Stomach smooth muscle (tissue), 2 donors: ENCODE measurements around the gene DACT2.

Source experiments
- H3K27ac ChIP-seq: one replicate; pipeline ENCODE4 v1.7.0; 2013; ENCODE audit warnings: mild to moderate bottlenecking, low read length, inconsistent platforms
- H3K27me3 ChIP-seq, 2 donors: one replicate each; pipeline ENCODE4 v1.7.0; 2013; ENCODE audit warnings: low read length in 2 of 2; ENCODE audit not compliant: insufficient read depth in 2 of 2, control insufficient read depth in 1 of 2
- H3K36me3 ChIP-seq, 2 donors: one replicate each; pipeline ENCODE4 v1.7.0; 2013; ENCODE audit warnings: low read length in 2 of 2; ENCODE audit not compliant: control insufficient read depth in 2 of 2, insufficient read depth in 2 of 2
- H3K4me1 ChIP-seq: one replicate; pipeline ENCODE4 v1.7.0; 2013; ENCODE audit warnings: low read length; ENCODE audit not compliant: control insufficient read depth, insufficient read depth
- H3K4me3 ChIP-seq, 2 donors: one replicate each; pipeline ENCODE4 v1.7.0; 2013; ENCODE audit warnings: low read length in 2 of 2
- H3K9ac ChIP-seq, 2 donors: one replicate each; pipeline ENCODE4 v1.7.0; 2013; ENCODE audit warnings: low read length in 2 of 2, mild to moderate bottlenecking in 1 of 2
- H3K9me3 ChIP-seq, 2 donors: one replicate each; pipeline ENCODE4 v1.7.0; 2013; ENCODE audit warnings: low read length in 2 of 2; ENCODE audit not compliant: control insufficient read depth in 2 of 2
- donor health status: healthy.
- donor health status: Pancreatic carcinoma.

Gene DACT2

DNA sequence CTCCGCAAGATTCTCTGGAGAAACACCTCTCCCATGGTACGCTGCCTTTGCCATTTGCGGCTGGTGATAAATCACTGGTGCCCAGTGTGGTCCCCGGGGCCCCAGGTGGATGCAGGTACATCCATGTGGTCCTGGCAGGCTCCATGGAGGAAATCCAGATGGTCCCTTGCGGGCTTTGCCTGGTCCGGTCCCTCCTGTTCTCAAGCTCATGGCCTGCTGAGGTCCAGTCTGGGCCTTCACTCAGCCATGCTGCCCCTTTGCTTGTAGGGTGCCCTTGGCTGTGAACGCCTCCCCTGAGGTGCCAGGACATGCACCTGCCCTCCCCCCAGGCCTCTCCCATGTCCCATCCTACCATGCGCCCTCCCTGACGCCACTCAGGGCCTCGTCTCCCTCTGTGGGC lies 21.2 kb upstream of the DACT2 start:
- H3K4me1 ChIP-seq, result no peaks in the 10 kb centered on the region
- H3K4me3 ChIP-seq, result no peak overlapping the region
- no peak overlapping the region for H3K27ac ChIP-seq
- H3K9me3 ChIP-seq, result no peaks in the 10 kb centered on the region
- H3K9ac ChIP-seq, result no peak overlapping the region
- peaks cover 0 to 7% of the 10 kb centered on the region in 2 donors for H3K27me3 ChIP-seq
- H3K36me3 ChIP-seq, result no peaks in the 10 kb centered on the region

DNA sequence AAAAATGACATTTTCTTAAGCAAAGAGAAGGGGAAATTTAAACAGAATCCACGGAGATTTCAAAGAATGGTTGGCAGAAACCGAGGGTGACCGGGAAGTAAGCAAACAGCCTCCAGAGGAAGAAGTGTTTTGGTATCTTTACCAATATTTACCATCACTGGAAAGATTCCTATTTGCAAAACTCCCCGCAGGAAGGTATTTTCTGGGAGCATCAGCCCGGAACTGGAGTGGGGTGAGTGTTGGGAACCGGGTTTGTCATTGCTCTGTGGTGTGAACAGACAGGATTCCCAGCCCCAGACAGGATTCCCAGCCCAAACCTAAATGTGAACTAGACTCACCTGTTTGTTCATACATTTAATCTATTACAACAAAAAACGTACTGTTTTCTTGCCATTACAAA lies 19.2 kb upstream of the DACT2 start:
- peaks cover 0 to 7% of the 10 kb centered on the region in 2 donors for H3K27me3 ChIP-seq
- H3K4me3 ChIP-seq, result no peak overlapping the region
- H3K27ac ChIP-seq, result no peak overlapping the region
- H3K36me3 ChIP-seq, result no peaks in the 10 kb centered on the region
- H3K9ac ChIP-seq, result no peak overlapping the region
- H3K4me1 ChIP-seq, result no peaks in the 10 kb centered on the region
- H3K9me3 ChIP-seq, result no peaks in the 10 kb centered on the region

DNA sequence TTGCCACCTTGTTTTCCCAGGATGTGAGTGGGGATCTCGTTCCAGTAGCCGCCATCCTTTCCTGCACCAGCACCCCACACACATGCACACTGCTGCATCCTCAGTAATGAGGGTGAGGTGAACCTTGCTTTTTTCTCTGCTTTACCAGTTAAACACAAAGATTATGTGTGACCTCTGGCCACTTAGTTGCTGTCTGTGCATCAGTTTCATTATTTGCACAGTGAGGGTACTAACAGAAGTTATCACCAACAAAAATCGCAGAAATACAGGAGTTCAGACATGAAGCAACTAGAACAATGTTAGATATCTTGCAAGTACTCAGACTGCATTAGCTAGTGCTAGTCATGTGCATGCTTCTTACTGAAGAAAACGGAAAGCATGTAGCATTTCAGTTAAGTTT lies 17.4 kb upstream of the DACT2 start:
- H3K36me3 ChIP-seq, result no peaks in the 10 kb centered on the region
- H3K27ac ChIP-seq, result no peak overlapping the region
- peaks cover 4 to 7% of the 10 kb centered on the region in 2 donors for H3K27me3 ChIP-seq
- H3K4me3 ChIP-seq, result no peak overlapping the region
- no peak overlapping the region for H3K9ac ChIP-seq
- H3K4me1 ChIP-seq, result no peaks in the 10 kb centered on the region
- no peaks in the 10 kb centered on the region for H3K9me3 ChIP-seq

DNA sequence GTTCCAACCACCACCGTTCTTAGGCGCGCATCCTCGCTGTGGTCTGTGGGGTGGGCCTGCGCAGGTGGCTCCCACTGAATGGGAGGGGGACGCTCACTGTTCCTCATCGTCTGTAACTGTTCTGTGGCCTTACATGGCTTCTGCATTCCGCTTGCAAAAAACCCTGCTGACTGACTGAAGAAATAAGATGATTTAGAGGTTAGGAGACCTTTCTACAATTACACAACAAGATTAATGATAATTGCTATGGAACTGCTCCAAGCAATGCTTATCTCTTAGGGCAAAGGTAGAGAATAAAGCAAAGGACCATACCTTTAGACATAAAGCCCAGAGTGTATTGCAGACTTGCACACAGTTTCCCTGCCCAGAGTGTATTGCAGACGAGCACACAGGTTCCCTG lies 14.4 kb upstream of the DACT2 start:
- Histone ChIP-seq H3K9ac (no peak overlapping the region), H3K27me3 (peaks cover 4 to 6% of the 10 kb centered on the region in 2 donors), H3K36me3 (no peaks in the 10 kb centered on the region), H3K4me1 (no peaks in the 10 kb centered on the region), H3K27ac (no peak overlapping the region), H3K9me3 (no peaks in the 10 kb centered on the region), H3K4me3 (no peak overlapping the region)

DNA sequence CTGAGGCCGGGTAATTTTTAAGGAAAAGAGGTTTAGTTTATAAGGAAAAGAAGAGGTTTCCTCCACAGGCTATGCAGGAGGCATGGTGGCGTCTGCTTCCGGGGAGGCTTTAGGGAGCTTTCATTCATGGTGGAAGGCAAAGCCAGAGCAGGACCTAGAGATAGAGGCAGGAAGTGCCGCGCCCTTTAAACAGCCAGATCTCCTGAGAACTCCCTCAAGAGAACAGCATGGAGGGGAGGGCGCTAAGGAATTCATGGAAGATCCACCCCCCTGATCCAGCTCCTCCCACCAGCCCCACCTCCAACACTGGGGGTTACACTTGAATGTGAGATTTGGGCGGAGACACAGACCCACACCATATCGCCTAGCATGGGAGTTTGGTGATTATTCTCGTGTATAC lies 13.9 kb upstream of the DACT2 start:
- no peak overlapping the region for H3K27ac ChIP-seq
- no peak overlapping the region for H3K4me3 ChIP-seq
- H3K9ac ChIP-seq, result no peak overlapping the region
- H3K9me3 ChIP-seq, result no peaks in the 10 kb centered on the region
- H3K27me3 ChIP-seq, result peaks cover 4 to 8% of the 10 kb centered on the region in 2 donors
- no peaks in the 10 kb centered on the region for H3K4me1 ChIP-seq
- H3K36me3 ChIP-seq, result no peaks in the 10 kb centered on the region

DNA sequence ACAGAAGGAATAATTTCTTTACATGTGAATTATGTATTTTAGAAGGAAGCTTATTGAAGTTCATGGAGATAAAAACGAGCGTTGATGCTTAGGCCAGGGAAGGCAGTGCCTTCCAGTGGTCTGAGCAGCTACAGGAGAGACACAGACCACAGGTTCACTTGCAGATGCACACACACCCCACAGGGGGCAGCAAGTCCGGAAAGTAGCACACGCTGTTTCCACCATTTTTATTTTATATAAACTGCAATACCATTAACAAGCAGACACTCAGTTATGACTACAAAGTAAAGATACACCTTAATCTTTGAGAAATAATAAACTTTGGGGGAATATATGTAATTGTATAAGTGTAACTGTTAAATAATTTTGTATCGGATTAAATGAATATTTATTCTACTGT lies 13.5 kb upstream of the DACT2 start:
- Histone ChIP-seq H3K4me3 (no peak overlapping the region), H3K9ac (no peak overlapping the region), H3K36me3 (no peaks in the 10 kb centered on the region), H3K27ac (no peak overlapping the region), H3K4me1 (no peaks in the 10 kb centered on the region), H3K9me3 (no peaks in the 10 kb centered on the region), H3K27me3 (peaks cover 4 to 8% of the 10 kb centered on the region in 2 donors)

DNA sequence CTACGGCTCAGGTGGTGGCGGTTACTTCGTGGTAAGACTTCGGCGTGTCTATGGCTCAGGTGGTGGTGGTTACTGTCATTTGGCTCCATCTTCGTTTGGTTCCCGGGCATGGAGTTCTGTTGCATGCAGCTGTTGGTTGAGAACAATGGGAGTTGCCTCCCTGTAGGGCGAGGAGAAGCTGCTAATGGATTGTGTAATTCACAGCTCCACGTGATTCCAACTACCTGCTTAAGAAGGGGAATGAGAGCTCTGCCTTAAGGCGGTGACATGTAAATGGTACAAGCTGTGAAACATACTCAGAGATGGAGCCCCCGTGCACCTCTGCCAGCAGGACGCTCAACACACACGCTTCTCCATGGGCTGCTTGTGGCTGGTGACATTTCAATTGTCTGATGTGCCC lies 12.4 kb upstream of the DACT2 start:
- Histone ChIP-seq H3K9ac (no peak overlapping the region), H3K4me3 (no peak overlapping the region), H3K36me3 (no peaks in the 10 kb centered on the region), H3K4me1 (no peaks in the 10 kb centered on the region), H3K27ac (no peak overlapping the region), H3K9me3 (no peaks in the 10 kb centered on the region), H3K27me3 (peaks cover 4 to 8% of the 10 kb centered on the region in 2 donors)

DNA sequence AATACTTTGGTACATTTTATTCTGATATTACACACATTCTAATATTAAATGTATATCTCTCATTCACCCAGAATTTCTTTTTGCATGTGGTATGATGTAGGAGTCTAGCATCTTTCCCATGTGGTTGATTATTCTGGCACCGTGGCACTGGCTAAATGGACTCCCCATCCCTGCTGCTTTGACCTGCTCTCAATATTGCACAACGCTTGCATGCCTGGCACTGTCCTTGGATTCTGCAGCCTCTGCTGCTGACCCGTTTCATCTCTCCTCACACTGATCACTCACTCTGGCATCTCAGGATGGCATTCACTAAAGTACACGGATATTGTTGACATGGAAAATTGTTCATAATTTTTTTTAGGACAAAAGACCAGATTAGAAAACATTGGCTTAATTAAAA lies 11.5 kb upstream of the DACT2 start:
- H3K4me1 ChIP-seq, result no peaks in the 10 kb centered on the region
- no peak overlapping the region for H3K9ac ChIP-seq
- H3K4me3 ChIP-seq, result no peak overlapping the region
- peaks cover 4 to 9% of the 10 kb centered on the region in 2 donors for H3K27me3 ChIP-seq
- no peaks in the 10 kb centered on the region for H3K36me3 ChIP-seq
- no peak overlapping the region for H3K27ac ChIP-seq
- no peaks in the 10 kb centered on the region for H3K9me3 ChIP-seq

DNA sequence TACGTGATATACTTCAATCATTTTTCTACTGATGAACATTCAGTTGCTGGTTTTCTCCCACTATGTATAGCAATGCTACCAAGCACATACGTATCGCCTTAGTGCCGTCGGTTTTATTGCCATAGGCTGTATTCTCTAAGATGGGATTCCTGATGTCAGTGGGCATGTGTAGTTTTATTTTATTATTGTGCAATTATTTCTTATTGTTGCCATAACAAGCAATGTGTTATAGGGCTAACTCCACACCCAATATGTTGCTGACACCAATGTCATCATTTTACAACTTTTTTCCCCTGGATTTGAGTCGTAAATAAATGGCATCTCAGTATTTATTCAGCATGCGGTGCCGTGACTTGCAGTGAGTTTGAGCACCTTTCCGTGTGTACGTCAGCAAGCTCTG lies 10.8 kb upstream of the DACT2 start:
- no peaks in the 10 kb centered on the region for H3K36me3 ChIP-seq
- H3K27me3 ChIP-seq, result peaks cover 4 to 11% of the 10 kb centered on the region in 2 donors
- H3K9ac ChIP-seq, result no peak overlapping the region
- H3K27ac ChIP-seq, result no peak overlapping the region
- H3K9me3 ChIP-seq, result no peaks in the 10 kb centered on the region
- no peaks in the 10 kb centered on the region for H3K4me1 ChIP-seq
- H3K4me3 ChIP-seq, result no peak overlapping the region

DNA sequence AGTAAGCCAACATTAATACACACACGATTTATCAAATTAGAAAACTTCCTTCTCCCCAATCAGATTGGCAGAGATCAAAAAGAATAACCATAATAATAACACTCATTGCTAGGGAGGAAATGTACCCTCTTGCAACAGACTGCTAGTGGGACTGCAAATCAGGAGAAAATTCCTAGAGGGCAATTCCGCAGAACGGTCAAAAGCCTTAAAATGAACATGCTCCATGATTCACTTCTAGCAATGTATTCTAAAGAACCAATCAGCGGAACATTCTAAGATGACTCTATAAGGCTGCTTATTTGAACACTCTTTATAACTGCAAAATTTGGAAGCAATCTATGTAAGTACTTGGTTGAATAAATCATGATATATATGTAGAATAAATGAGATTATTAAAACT lies 8.5 kb upstream of the DACT2 start:
- Histone ChIP-seq H3K9me3 (no peaks in the 10 kb centered on the region), H3K27me3 (peaks cover 0 to 11% of the 10 kb centered on the region in 2 donors), H3K4me1 (no peaks in the 10 kb centered on the region), H3K9ac (no peak overlapping the region), H3K4me3 (no peak overlapping the region), H3K36me3 (no peaks in the 10 kb centered on the region), H3K27ac (no peak overlapping the region)

DNA sequence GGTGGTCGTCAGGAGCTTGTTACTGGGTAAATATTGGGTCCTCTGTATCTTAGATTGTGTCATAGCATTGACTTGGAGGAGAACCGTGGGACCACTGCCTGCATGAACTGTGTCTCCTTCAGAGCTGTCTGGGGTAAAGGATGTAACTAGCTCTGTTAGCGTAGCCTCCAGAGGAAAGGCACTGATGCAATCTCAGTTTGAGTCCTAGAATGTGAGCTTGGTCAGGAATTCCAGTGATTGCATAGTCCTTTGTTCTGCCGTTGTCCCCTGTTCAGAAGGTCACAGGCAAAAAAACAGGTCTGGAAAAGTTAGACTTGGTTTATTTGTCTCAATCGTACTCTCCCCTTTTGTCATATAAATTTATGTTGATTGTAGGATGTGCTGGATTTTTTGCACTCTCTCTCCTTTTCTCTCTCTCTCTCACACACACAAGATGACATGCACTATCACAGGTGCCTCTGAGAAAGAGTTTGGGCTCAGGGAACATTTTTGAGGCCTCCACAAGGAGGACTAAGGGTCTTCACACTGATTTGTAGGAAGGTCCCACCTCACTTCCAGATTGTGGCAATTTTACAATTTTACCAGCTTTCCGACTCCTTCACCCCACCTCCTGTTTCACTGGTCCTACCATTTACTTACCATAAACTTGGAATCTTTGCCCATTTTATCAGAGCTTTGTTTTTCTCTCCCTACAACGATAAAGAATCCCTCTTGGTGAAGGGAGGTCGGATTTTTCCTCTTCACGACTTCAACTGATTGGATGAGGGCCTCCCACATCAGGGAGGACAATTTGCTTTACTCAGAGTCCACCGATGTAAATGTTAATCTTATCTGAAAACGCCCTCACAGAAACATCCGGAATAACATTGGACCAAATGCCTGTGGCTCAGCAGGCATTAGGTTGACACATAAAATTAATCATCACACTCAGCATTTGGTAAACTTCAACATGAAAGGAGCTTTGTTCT lies 7.0 kb upstream of the DACT2 start:
- Histone ChIP-seq H3K4me1 (no peaks in the 10 kb centered on the region), H3K27ac (no peak overlapping the region), H3K27me3 (peaks cover 0 to 8% of the 10 kb centered on the region in 2 donors), H3K9ac (no peak overlapping the region), H3K9me3 (no peaks in the 10 kb centered on the region), H3K4me3 (no peak overlapping the region), H3K36me3 (no peaks in the 10 kb centered on the region)
